Right renal cortex interstitium (tissue), 3 donors: ENCODE results near the gene UBE2F. TPM values are rescaled to one million over a fixed set of nuclear protein-coding genes. Genes with fewer than 3 reads are reported as not detected.

ENCODE experiments used
- DNase-seq, 3 donors: peaks; one replicate each; pipeline ENCODE4 v3.0.0-alpha.2; 2013; ENCODE audit warnings: low read depth in 3 of 3, low spot score in 2 of 3
- polyA plus RNA-seq, 3 donors: library from polyadenylated mRNA; unstranded; fragments of 120-200 nt; gene quantifications; one replicate each; pipeline ENCODE4 v1.2.1, GENCODE V29; 2013; ENCODE audit not compliant: insufficient read length in 3 of 3

UBE2F gene
- polyA plus RNA-seq, 3 donors = 42.7 to 47.3 (median 45.3) TPM

DNA sequence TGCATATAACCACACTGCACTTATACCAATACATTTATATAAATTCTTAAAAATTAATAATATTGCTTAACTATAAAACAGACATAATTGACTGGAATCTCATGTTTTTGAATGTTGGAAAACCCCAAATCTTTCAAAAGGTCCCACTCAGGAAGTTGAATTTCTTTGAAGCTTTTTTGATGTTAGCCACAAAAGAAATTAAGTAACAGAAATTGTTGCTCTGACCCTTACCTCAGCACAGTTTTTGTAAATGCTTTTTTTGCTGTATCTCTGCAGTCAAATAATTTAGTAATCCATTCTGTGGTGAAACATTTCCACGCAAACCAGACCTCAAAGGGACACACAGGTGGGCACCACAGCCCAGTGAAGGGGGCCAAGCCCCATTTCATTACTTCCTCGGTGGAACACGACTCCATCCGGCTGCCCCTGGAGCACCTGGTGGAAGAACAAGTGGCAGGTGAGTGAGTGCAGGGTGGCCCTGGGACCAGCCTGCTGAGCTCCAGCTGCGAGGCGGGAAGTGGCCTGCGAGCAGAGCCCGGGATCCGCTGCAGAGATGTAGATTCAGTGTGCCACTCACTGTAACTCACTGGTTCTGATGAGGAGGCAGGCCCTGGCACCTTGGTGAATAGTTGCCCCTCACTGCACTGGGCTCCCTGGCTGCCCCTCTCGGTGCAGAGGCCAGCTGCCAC is 102.4 kb downstream of the UBE2F start:
- DNase-seq = no peak

DNA sequence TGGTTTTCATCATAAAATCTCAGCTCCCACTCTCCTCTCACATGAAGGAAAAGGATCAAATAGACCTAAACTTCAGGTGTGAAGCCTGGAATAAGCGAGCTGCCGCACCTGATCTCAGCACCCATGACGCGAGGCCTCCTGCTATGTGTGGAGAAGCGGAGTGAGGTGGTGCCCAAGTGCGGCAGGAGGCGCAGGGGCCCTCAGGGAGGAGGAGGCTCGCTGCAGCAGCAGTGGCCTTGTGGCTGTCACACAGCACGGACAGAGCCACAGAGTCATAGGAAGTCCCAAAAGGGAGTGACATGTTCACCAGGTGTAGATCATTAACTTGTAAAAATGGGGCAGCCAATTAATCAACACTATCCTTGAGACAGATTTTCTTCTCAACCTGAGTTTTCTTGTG is 103.1 kb downstream of the UBE2F start:
- DNase-seq = no peak

GRCh38 chr2:238075397-238075796 is 108.6 kb downstream of the UBE2F start:
- DNase-seq = no peak

DNA sequence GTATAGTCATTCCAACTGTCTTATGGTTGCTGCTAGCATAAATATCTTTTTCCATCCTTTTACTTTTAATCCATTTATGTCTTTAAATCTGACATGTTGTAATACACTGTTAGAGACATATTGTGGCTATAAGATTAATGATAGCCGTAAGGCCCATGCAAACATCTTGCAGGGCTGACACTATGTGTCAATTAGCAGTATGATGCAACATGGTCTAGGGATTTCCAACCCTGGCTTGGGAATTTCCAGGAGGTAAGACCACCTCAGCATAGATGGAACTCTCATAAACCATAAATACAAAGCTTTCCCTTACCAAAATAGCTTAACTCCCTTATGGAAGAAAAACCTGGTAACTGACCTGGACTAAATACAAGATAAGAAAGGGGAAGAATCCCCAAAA is 110.5 kb downstream of the UBE2F start:
- DNase-seq = no peak

DNA sequence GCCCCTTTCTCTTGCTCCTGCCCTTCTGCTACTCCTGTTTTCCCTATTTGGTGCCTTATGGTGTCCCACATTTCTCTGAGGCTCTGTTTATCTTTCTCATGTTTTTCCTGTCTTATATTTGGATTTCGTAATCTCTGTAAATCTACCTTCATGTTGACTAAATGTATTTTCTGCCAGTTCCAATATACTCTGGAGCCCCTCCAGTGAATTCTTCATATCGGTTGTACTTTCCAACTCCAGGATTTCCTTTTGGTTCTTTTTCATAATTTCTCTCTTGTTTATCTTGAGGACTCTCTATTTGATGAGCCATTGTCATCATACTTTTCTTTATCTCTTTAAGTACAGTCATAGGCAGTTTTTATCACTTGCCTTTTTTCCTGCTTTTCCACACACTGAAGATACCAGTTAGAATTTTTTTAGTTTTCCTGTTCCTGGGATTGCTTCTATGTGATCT is 113.1 kb downstream of the UBE2F start:
- DNase-seq = no peak

DNA sequence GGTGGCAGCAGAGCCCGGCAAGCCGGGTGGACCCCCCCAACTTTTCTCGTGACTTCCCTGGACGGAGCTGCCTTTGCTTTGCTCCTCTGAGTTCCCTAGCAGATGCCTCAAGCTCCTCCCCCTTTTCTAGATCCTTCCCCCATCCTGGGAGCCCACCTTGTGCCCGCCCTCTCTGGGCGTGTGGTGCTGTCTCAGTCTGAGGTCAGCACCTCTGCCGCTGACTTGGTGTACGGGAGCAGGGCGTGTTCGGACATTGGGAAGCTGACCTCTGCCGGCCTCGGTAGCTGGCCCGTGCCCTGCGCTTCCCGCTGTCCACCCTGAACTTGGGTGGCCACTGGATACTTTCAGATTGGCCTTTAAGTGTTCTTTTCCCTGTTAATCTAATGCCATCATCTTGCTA is 113.7 kb downstream of the UBE2F start:
- no peak for DNase-seq

DNA sequence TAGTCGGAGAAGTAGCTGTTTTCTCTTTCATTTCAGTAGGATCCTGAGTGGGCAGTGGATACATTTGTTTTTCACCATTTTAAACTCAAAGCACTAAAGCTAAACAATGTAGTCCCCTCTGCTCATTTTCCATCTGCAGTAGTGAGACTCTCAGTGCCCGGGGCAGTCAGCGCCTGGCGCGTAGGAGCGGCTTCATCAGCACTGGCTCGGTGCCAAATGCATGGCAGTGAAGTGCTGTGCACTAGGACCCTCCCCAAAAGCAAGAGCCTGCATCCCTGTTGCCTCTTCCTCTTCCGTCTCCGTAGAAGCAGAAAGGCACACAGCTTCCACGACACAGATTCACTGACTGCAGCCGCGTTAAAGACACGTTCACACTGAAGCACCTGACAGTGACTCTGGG is 114.3 kb downstream of the UBE2F start:
- DNase-seq = no peak

DNA sequence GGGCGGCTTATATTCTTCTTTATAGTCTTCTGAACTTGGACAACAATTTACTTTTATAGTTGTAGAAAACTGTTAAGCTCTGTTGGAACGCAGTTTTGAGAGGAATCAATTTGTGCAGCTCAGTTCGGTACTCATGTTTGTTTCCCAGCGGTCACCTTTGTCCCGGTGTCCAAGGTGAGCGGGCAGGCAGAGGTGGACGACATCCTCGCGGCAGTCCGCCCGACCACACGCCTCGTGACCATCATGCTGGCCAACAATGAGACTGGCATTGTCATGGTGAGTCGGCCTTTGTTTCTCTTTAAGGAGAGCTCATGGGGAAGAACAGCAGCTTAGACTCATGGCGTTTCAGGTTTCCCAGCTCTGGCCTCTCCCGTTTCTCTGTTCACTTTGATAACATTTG is 114.7 kb downstream of the UBE2F start:
- no peak for DNase-seq

- no peak for DNase-seq
Measured at GRCh38 chr2:238082151-238082550, 115.3 kb downstream of the UBE2F start.

DNA sequence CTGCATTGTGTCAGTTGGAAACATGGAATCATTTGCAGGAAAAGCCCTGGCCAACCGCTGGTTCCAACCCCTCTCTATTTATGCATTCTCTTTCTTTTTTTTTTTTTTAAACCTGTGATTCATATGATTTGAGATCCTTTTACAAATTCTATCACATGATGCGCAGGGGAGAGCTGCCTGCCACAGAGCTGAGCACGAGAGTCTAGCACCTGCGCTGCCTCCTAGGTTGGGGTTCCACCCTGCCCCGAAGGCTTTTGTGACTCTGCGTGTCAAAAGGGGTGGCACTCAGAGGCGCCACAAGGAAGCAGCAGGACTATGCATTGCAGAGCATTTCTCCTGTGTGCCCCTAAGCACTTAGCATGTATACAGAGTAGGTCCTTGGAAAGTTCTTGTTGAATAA is 116.0 kb downstream of the UBE2F start:
- no peak for DNase-seq

GRCh38 chr2:238083919-238084318 is 117.1 kb downstream of the UBE2F start:
- DNase-seq = no peak

DNA sequence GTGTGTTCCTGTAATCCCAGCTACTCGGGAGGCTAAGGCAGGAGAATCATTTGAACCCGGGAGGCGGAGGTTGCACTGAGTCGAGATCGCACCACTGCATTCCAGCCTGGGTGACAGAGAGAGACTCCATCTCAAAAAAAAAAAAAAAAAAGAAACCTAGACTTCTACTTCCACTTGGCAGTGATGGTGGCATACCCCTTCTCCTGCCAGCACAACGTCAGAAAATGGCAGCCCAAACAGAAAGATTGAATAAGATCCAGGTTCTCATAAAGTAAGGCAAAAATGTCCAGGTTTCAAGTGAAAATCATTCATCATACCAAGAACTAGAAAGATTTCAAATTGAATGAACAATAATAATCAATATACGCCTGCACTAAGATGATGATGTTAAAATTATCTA is 117.9 kb downstream of the UBE2F start:
- no peak for DNase-seq

GRCh38 chr2:238085899-238086298 is 119.1 kb downstream of the UBE2F start:
- DNase-seq = no peak

- DNase-seq = no peak
Measured at GRCh38 chr2:238087211-238087610, 120.4 kb downstream of the UBE2F start.

- DNase-seq = no peak
Measured at GRCh38 chr2:238090887-238091286, 124.1 kb downstream of the UBE2F start.

DNA sequence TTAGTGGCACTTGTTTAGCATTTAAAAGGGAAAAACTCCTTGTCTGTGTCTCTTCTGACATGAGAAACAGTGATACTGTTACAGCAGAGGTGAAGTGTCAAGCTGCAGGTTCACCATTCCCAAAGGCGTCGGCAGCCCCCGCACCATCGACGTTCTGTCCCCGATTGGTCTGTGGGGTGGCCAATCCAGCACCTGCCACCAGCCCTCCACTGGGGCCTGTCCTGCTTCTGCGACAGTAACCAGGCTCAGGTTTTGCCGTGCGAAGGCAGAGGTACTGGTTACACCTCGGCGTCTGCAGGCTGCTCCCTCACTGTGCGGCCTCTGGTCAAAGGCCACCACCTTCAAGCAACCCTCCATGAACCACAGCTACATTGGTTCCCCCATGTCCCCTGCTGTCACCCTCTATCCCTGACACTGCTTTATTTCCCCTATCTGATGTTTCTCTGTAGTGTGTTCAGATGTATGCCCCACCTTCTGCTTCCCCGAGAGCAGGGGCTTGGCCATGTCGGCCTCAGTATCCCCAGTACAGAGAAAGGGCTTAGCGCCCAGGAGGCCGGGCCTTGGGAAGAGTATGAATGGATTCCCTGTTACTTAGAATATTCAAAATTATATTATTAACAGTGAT is 124.7 kb downstream of the UBE2F start:
- DNase-seq = no peak

Other genes with a start within 250 kb of the UBE2F start
- under 1 TPM; 0.29 to 0.51 (median 0.50) TPM for gene RBM44, start 168.2 kb upstream of the UBE2F start, polyA plus RNA-seq
- gene RAMP1, start 107.4 kb upstream of the UBE2F start, polyA plus RNA-seq = 1 to 10 TPM; 2.3 to 6.6 (median 2.7) TPM
- 10 to 100 TPM; 21.1 to 30.3 (median 27.2) TPM for gene SCLY, start 94.0 kb downstream of the UBE2F start, polyA plus RNA-seq
- gene ESPNL, start 133.3 kb downstream of the UBE2F start, polyA plus RNA-seq = 1 to 10 TPM in 2 of 3 donors, under 1 TPM in 1; 0.39 to 1.4 (median 1.3) TPM
- under 1 TPM; 0.18 to 0.24 (median 0.22) TPM for gene KLHL30, start 171.7 kb downstream of the UBE2F start, polyA plus RNA-seq
- gene ERFE, start 192.0 kb downstream of the UBE2F start, polyA plus RNA-seq = 1 to 10 TPM; 4.3 to 5.1 (median 4.9) TPM
- gene ILKAP, start 236.7 kb downstream of the UBE2F start, polyA plus RNA-seq = 10 to 100 TPM; 39.3 to 42.9 (median 42.4) TPM